Sigmoid colon (tissue), 4 donors: Measurements from ENCODE around the gene EGFL6.

ENCODE experiments used
- EP300 ChIP-seq, 4 donors: sonication (generic); formaldehyde crosslinking; IDR thresholded peaks; one replicate each; pipeline ENCODE4 v1.6.1; 2017; ENCODE audit warnings: antibody characterized with exemption in 4 of 4
- POLR2A ChIP-seq, 2 donors: fragments of 450-650 bp; IDR thresholded peaks; one replicate each; pipeline ENCODE4 v1.6.1; 2016; ENCODE audit warnings: antibody characterized with exemption in 2 of 2, mild to moderate bottlenecking in 2 of 2, moderate library complexity in 2 of 2
- POLR2AphosphoS5 ChIP-seq, 4 donors: sonication (generic); formaldehyde crosslinking; IDR thresholded peaks; one replicate each; pipeline ENCODE4 v1.6.1; 2017; ENCODE audit warnings: antibody characterized with exemption in 4 of 4

- TF ChIP-seq POLR2A (IDR thresholded peaks at IDR 0.05), result no peak
- no peak for TF ChIP-seq POLR2AphosphoS5 (IDR thresholded peaks at IDR 0.05)
- no peak for TF ChIP-seq EP300 (IDR thresholded peaks at IDR 0.05)
Measured at GRCh38 chrX:13597874-13598273, 28.5 kb downstream of the EGFL6 start.
